ENCODE measurements around the gene BEND3.
"Not testable (repeated sequence)": the region's sequence is repeated elsewhere in the genome, so short reads cannot be mapped to it uniquely, and the experiment has no call there.

The BEND3 gene

GRCh38 chr6:107020239-107020638 lies 95.1 kb downstream of the BEND3 start:
- Mint-ChIP-seq H3K4me1 (ENCODE audit: low read depth) (peaks cover 4% of the 10 kb centered on the region), H3K27me3 (ENCODE audit: low read depth) (peaks cover 7% of the 10 kb centered on the region), H3K4me3 (no peak overlapping the region), H3K36me3 (ENCODE audit: low read depth) (no peaks in the 10 kb centered on the region), H3K9me3 (no peaks in the 10 kb centered on the region), H3K27ac (no peak overlapping the region)
- no peak for DNase-seq (ENCODE audit: low spot score)

GRCh38 chr6:107019628-107020027 lies 95.7 kb downstream of the BEND3 start:
- H3K4me3 Mint-ChIP-seq; H3K27ac Mint-ChIP-seq; H3K4me1 Mint-ChIP-seq (ENCODE audit: low read depth); H3K36me3 Mint-ChIP-seq (ENCODE audit: low read depth); H3K27me3 Mint-ChIP-seq (ENCODE audit: low read depth); H3K9me3 Mint-ChIP-seq; DNase-seq (ENCODE audit: low spot score): not testable (repeated sequence)

GRCh38 chr6:107019047-107019446 lies 96.3 kb downstream of the BEND3 start:
- H3K4me1 Mint-ChIP-seq (ENCODE audit: low read depth), result peaks cover 4% of the 10 kb centered on the region
- H3K4me3 Mint-ChIP-seq, result no peak overlapping the region
- H3K27me3 Mint-ChIP-seq (ENCODE audit: low read depth), result peaks cover 9% of the 10 kb centered on the region
- no peaks in the 10 kb centered on the region for H3K36me3 Mint-ChIP-seq (ENCODE audit: low read depth)
- H3K27ac Mint-ChIP-seq, result no peak overlapping the region
- H3K9me3 Mint-ChIP-seq, result no peaks in the 10 kb centered on the region
- no peak for DNase-seq (ENCODE audit: low spot score)
